ENCODE measurements around the gene SLC35F3.

DNA sequence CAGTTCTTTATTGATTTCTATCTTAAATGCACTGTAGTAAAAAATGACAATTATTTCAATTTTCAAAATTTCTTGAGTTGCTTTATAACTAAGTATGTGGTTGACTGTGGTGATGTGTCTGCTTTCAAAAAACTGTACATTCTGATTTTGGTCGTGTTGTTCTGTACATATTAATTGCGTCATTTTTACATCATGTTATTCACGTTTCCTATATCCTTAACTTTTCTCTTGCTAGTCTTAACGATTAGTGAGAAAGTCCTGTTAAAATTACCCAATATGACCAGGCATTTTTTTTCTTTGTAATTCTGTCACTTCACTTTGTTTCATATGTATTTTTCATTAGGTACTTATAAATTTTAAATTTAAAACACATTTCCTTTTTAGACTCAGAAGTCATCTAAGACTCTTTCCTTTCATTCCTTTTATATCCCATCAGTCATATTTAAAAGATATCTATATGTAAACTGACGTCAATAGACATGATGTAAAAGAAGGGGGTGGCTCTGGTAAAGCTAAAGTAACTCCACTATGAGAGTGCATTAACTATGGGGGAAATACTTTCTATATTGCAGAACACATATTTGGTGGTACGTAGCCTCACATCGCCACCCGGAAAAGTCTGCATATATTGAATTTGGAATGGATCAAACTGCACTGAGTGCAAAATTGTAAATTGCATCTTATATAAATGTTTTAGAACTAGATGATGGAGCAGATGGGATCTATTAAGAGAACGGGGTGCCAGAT is 467.7 kb downstream of the SLC35F3 start:
- TF ChIP-seq, protein P1, sequence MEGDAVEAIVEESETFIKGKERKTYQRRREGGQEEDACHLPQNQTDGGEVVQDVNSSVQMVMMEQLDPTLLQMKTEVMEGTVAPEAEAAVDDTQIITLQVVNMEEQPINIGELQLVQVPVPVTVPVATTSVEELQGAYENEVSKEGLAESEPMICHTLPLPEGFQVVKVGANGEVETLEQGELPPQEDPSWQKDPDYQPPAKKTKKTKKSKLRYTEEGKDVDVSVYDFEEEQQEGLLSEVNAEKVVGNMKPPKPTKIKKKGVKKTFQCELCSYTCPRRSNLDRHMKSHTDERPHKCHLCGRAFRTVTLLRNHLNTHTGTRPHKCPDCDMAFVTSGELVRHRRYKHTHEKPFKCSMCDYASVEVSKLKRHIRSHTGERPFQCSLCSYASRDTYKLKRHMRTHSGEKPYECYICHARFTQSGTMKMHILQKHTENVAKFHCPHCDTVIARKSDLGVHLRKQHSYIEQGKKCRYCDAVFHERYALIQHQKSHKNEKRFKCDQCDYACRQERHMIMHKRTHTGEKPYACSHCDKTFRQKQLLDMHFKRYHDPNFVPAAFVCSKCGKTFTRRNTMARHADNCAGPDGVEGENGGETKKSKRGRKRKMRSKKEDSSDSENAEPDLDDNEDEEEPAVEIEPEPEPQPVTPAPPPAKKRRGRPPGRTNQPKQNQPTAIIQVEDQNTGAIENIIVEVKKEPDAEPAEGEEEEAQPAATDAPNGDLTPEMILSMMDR (IDR thresholded peaks at IDR 0.05; ENCODE audit: low read depth, low read length, missing input control) = no peak
- TF ChIP-seq TAF1 (conservative IDR thresholded peaks at IDR 0.05) (no peak), YY1 (IDR thresholded peaks at IDR 0.05) (no peak), GABPA (IDR thresholded peaks at IDR 0.05 in 1 of 2, conservative IDR thresholded peaks at IDR 0.05 in 1 of 2) (no peak), RAD21 (IDR thresholded peaks at IDR 0.05) (no peak)
- TF ChIP-seq, protein P2, sequence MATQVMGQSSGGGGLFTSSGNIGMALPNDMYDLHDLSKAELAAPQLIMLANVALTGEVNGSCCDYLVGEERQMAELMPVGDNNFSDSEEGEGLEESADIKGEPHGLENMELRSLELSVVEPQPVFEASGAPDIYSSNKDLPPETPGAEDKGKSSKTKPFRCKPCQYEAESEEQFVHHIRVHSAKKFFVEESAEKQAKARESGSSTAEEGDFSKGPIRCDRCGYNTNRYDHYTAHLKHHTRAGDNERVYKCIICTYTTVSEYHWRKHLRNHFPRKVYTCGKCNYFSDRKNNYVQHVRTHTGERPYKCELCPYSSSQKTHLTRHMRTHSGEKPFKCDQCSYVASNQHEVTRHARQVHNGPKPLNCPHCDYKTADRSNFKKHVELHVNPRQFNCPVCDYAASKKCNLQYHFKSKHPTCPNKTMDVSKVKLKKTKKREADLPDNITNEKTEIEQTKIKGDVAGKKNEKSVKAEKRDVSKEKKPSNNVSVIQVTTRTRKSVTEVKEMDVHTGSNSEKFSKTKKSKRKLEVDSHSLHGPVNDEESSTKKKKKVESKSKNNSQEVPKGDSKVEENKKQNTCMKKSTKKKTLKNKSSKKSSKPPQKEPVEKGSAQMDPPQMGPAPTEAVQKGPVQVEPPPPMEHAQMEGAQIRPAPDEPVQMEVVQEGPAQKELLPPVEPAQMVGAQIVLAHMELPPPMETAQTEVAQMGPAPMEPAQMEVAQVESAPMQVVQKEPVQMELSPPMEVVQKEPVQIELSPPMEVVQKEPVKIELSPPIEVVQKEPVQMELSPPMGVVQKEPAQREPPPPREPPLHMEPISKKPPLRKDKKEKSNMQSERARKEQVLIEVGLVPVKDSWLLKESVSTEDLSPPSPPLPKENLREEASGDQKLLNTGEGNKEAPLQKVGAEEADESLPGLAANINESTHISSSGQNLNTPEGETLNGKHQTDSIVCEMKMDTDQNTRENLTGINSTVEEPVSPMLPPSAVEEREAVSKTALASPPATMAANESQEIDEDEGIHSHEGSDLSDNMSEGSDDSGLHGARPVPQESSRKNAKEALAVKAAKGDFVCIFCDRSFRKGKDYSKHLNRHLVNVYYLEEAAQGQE (IDR thresholded peaks at IDR 0.05) = no peak
